ENCODE data around the gene CTNNA3.
"Not testable (repeated sequence)": the region's sequence is repeated elsewhere in the genome, so short reads cannot be mapped to it uniquely, and the experiment has no call there.

The CTNNA3 gene
- 0 to 0.34 (median 0.07) reads per million in 18 experiments for total RNA-seq

GRCh38 chr10:67696029-67696428 lies at the start of gene CTNNA3:
CTNNA3 (minus strand) TSS chr10:67696195.
- no peak for DNase-seq

- no peak for DNase-seq
Observed at GRCh38 chr10:67735430-67735829, 39.4 kb upstream of the CTNNA3 start.

GRCh38 chr10:67733511-67733910 lies 37.5 kb upstream of the CTNNA3 start:
- DNase-seq = no peak

GRCh38 chr10:67725567-67725966 lies 29.6 kb upstream of the CTNNA3 start:
- no peak for DNase-seq

DNA sequence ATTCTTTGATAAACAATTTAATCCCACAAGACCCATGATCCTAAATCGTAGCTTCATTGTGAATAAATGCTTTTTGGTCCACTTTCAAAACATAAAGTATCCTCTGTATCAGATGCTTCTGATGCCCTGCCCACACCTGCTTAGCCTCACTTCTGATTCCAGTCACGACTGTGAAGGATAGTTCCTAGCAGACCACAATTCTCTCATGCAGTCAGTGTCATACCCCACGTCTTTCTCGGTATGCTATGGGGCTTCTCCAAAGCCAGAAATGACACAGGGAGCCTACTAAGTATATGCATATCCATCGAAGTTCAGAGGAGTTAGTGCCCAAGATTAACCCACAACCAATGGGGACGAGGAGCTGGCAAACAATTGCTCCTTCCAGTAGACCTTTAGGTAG lies 27.6 kb upstream of the CTNNA3 start:
- no peak for DNase-seq

DNA sequence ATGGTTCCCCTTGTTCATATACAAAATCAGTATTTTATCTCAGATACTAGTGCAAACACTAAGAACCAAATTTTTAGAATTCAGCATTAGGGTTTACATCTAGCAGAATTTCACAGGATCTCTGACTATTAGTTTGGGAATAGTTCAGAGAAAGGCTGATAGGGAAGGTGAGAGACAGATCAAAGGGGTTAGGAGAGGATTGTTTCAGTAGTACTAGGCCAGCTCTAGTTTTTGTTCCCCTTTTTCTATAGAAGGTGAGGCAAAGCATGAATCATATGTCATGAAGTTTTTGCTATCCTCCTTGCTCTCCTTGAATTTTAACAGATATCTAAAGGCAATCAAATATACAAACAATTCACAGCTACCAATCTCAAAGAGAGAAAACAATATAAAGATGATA lies 26.1 kb upstream of the CTNNA3 start:
- no peak for DNase-seq

GRCh38 chr10:67716455-67716854 lies 20.5 kb upstream of the CTNNA3 start:
- not testable (repeated sequence) for DNase-seq

GRCh38 chr10:67705921-67706320 lies 9.9 kb upstream of the CTNNA3 start:
- no peak for DNase-seq

GRCh38 chr10:67699613-67700270 lies 3.7 kb upstream of the CTNNA3 start:
- not testable (repeated sequence) for DNase-seq

- no peak for DNase-seq
Observed at GRCh38 chr10:67698164-67698563, 2.2 kb upstream of the CTNNA3 start.

GRCh38 chr10:67697724-67698131 lies 1.7 kb upstream of the CTNNA3 start:
- DNase-seq = peak; percentile 48 to 55

DNA sequence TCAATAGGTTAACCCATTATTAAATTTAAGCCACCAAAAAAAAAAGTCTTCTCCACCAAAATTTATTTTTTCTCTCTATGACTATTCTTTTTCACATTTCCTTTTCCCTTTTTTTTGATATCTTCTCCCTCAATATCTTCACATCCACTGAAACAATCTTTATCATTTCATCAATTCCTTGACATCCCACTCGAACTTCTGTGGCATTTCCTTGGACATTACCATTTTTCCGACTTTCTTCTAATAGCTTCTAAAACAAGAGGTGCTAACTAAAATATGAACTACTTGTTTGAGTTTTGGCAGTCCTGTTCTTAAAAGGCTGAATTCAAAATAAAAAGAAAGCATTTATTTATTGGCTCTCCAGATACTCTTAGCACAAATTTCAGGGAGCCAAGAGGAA lies 684 bp upstream of the CTNNA3 start:
- DNase-seq = no peak

- DNase-seq = no peak
Observed at GRCh38 chr10:67695555-67695954, 440 bp downstream of the CTNNA3 start.

DNA sequence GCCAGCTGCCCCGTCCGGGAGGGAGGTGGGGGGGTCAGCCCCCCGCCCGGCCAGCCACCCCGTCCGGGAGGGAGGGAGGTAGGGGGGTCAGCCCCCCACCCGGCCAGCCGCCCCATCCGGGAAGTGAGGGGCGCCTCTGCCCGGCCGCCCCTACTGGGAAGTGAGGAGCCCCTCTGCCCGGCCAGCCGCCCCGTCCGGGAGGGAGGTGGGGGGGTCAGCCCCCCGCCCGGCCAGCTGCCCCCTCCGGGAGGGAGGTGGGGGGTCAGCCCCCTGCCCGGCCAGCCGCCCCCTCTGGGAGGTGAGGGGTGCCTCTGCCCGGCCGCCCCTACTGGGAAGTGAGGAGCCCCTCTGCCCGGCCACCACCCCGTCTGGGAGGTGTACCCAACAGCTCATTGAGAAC lies 4.1 kb downstream of the CTNNA3 start:
- DNase-seq = not testable (repeated sequence)

DNA sequence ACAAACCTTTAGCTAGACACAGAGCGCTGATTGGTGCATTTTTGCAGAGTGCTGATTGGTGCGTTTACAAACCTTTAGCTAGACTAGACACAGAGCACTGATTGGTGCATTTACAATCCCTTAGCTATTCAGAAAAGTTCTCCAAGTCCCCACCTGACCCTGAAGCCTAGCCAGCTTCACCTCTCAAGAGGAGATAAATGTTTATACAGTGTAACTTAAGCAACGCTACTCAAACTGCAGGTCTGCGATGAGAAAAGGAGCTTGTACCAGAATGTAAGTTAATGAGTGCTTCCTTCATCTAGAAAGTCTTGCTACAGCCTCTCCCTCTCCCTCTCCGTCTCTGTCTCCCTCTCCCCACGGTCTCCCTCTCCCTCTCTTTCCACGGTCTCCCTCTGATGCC lies 5.5 kb downstream of the CTNNA3 start:
- DNase-seq = not testable (repeated sequence)

- not testable (repeated sequence) for DNase-seq
Observed at GRCh38 chr10:67684140-67684539, 11.9 kb downstream of the CTNNA3 start.

DNA sequence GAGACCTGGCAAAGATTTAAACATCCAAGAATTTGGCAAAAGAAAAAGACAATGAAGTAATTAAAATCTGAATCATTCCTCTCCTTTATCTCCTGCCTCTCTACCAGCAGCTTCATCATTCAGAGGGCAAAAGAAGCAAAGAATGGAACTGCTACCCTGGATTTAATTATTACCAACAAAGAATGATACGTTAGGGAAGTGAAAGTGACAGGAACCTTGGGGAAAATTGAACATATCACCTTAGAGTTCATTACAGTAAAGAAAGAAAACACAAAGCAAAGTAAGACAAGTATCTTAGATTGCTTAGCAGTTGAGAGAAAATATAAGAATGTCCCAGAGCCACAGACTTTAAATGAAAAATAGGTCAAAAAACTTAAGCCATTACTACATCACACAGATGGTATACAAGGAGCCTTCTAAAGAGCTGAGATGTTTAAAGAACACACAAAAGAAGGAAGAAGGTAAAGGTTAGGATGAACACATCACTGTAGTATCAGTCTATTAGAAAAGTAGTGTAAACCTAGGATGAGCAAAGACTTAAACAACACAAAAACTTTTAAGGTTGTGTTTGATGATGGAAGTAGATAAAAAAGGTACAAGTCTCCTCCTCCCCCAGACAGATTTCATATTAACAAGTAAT lies 17.5 kb downstream of the CTNNA3 start:
- no peak for DNase-seq

- DNase-seq = no peak
Observed at GRCh38 chr10:67676208-67676825, 19.7 kb downstream of the CTNNA3 start.

GRCh38 chr10:67670401-67670800 lies 25.6 kb downstream of the CTNNA3 start:
- no peak for DNase-seq

- DNase-seq = no peak
Observed at GRCh38 chr10:67669978-67670377, 26.0 kb downstream of the CTNNA3 start.

GRCh38 chr10:67668448-67668847 lies 27.5 kb downstream of the CTNNA3 start:
- peak; percentile 34 to 47 for DNase-seq

DNA sequence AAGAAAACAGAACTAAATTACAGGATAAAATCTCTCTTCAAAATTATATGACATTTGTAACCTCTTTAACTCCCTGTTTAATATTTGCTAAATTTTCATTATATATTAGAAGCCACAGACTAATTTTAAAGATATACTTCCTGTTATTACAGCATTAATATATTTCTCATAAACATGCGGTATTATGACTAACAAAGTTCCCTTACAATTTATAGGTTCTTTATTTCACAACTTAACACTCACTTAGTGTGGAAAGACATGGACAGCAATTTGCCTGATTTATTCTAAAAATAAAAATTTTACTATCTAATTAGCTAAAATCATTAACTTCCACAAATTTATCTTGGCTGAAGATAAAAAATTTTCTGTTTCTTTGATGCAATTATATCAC lies 29.0 kb downstream of the CTNNA3 start:
- peak in 1 of 2 donors; percentile 47 for DNase-seq

- peak; percentile 39 to 67 for DNase-seq
Observed at GRCh38 chr10:67666416-67667034, 29.5 kb downstream of the CTNNA3 start.

DNA sequence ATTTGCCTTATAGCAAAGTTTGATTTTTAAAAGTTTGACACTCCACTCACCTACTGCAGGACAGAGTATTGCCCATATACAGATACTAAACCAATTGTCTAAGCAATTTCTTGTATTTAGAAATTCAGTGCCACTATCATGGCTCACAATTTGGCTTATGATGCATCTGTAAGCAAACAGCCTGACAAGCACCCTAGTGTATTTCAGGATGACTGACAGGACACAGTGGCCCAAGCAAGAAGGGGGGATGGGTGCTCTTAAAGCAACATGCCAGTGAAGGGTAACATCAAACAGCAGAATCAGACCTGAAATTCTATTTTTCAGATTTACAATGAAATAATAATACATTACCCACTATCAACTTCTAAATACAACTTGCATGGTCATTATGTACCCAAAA lies 30.5 kb downstream of the CTNNA3 start:
- peak; percentile 30 to 40 for DNase-seq
